ENCODE measurements around the gene NRCAM.

GRCh38 chr7:108449521-108449920 is 6.7 kb downstream of the NRCAM start:
- TF ChIP-seq POLR2A (IDR thresholded peaks at IDR 0.05; ENCODE audit: low read depth, low read length): no peak
- no peak for TF ChIP-seq POLR2AphosphoS5 (IDR thresholded peaks at IDR 0.05; ENCODE audit: low read depth, low read length)
- no peak for TF ChIP-seq TAF1 (IDR thresholded peaks at IDR 0.05; ENCODE audit: low read depth, low read length)
- TF ChIP-seq SPI1 (IDR thresholded peaks at IDR 0.05; ENCODE audit: low read depth, low read length): 0 out of 2 replicates have a peak, but pooled peaks have one; percentile 0
- no peak for TF ChIP-seq PAX5 (IDR thresholded peaks at IDR 0.05; ENCODE audit: insufficient read depth, low read length, severe bottlenecking)

Data from GM12891 (cell line).